Breast epithelium (tissue), 4 donors: ENCODE data around the gene COL23A1. TPM values are rescaled to one million over a fixed set of nuclear protein-coding genes. Genes with fewer than 3 reads are reported as not detected.

Experiments
- DNase-seq, 2 donors: peaks; one replicate each; pipeline ENCODE4 v3.0.0-alpha.2; 2019; ENCODE audit warnings: low spot score in 2 of 2
- H3K27ac ChIP-seq, 2 donors: fragments of 200-600 bp; sonication (generic) in 1 of 2; one replicate each; pipeline ENCODE4 v1.5.1; 2016 to 2019; ENCODE audit warnings: mild to moderate bottlenecking in 1 of 2
- H3K27me3 ChIP-seq, 2 donors: fragments of 200-600 bp; sonication (generic) in 1 of 2; one replicate each; pipeline versions ENCODE4 v1.5.1 to v1.6.0; 2017 to 2019; ENCODE audit warnings: control low read depth in 1 of 2, mild to moderate bottlenecking in 1 of 2
- H3K36me3 ChIP-seq: fragments of 200-600 bp; one replicate; pipeline ENCODE4 v1.5.1; 2019
- H3K4me1 ChIP-seq, 2 donors: fragments of 200-600 bp; sonication (generic); one replicate each; pipeline ENCODE4 v1.5.1; 2016 to 2019; ENCODE audit warnings: control low read depth in 1 of 2
- H3K4me3 ChIP-seq, 3 donors: fragments of 200-600 bp; sonication (generic); 1 replicate in 2 of 3; 2 replicates in 1 of 3; pipeline ENCODE4 v1.5.1; 2016 to 2019; ENCODE audit warnings: mild to moderate bottlenecking in 3 of 3, moderate library complexity in 2 of 3
- H3K9me3 ChIP-seq, 2 donors: fragments of 200-600 bp; sonication (generic) in 1 of 2; one replicate each; pipeline ENCODE4 v1.5.1; 2016 to 2019; ENCODE audit warnings: control low read depth in 1 of 2
- CTCF ChIP-seq, 3 donors: fragments of 450-650 bp; IDR thresholded peaks; one replicate each; pipeline ENCODE4 v1.5.1; 2016 to 2017; ENCODE audit warnings: antibody characterized with exemption in 3 of 3, mild to moderate bottlenecking in 3 of 3, moderate library complexity in 3 of 3
- POLR2A ChIP-seq: fragments of 450-650 bp; IDR thresholded peaks from one replicate; pipeline ENCODE4 v1.6.1; 2016; ENCODE audit warnings: antibody characterized with exemption, mild to moderate bottlenecking, moderate library complexity
- POLR2AphosphoS5 ChIP-seq, 3 donors: sonication (generic); formaldehyde crosslinking; IDR thresholded peaks; one replicate each; pipeline ENCODE4 v1.6.1; 2017; ENCODE audit warnings: antibody characterized with exemption in 3 of 3
- intact Hi-C: fragments of 100-400 bp; cut with DNase I; formaldehyde crosslinking; loops from one replicate; pipeline ENCODE4 v1.15.1; 2023; ENCODE audit warnings: low total_unique reads
- total RNA-seq, 3 donors: library from RNA; depleted of rRNA; stranded (reverse); fragments of >200 nt; gene quantifications; one replicate each; pipeline ENCODE4 v1.1.0, GENCODE V29; 2016

COL23A1 gene
- total RNA-seq, 3 donors from 2014 or later = 0.32 to 3.3 (median 2.6) TPM

- no peaks in the 10 kb centered on the region for H3K36me3 ChIP-seq
- no peaks in the 10 kb centered on the region for H3K4me1 ChIP-seq
- no peak overlapping the region for H3K4me3 ChIP-seq
- TF ChIP-seq POLR2A (no peak), POLR2AphosphoS5 (IDR thresholded peaks at IDR 0.05) (no peak), CTCF (IDR thresholded peaks at IDR 0.05) (no peak)
- no peak for DNase-seq
- intact Hi-C loops = no loop called here
- H3K27me3 ChIP-seq = peaks cover 0 to 5% of the 10 kb centered on the region in 2 donors
- H3K27ac ChIP-seq = no peak overlapping the region
- H3K9me3 ChIP-seq = no peaks in the 10 kb centered on the region
Observed at GRCh38 chr5:178327931-178328711, 262.1 kb downstream of the COL23A1 start.

GRCh38 chr5:178327446-178327845, 262.7 kb downstream of the COL23A1 start:
- intact Hi-C loops = no loop called here
- no peak overlapping the region for H3K4me3 ChIP-seq
- H3K36me3 ChIP-seq = no peaks in the 10 kb centered on the region
- no peak overlapping the region for H3K27ac ChIP-seq
- peaks cover 0 to 7% of the 10 kb centered on the region in 2 donors for H3K27me3 ChIP-seq
- H3K4me1 ChIP-seq = no peaks in the 10 kb centered on the region
- H3K9me3 ChIP-seq = no peaks in the 10 kb centered on the region
- TF ChIP-seq POLR2A = no peak
- TF ChIP-seq POLR2AphosphoS5 (IDR thresholded peaks at IDR 0.05) = no peak
- TF ChIP-seq CTCF (IDR thresholded peaks at IDR 0.05) = no peak
- DNase-seq = no peak

- H3K9me3 ChIP-seq = no peaks in the 10 kb centered on the region
- intact Hi-C loops = no loop called here
- peaks cover 0 to 7% of the 10 kb centered on the region in 2 donors for H3K27me3 ChIP-seq
- TF ChIP-seq POLR2A (no peak), CTCF (IDR thresholded peaks at IDR 0.05) (no peak), POLR2AphosphoS5 (IDR thresholded peaks at IDR 0.05) (no peak)
- H3K36me3 ChIP-seq = no peaks in the 10 kb centered on the region
- no peak overlapping the region for H3K27ac ChIP-seq
- H3K4me1 ChIP-seq = no peaks in the 10 kb centered on the region
- DNase-seq = no peak
- H3K4me3 ChIP-seq = no peak overlapping the region
Observed at GRCh38 chr5:178326374-178326715, 263.8 kb downstream of the COL23A1 start.

GRCh38 chr5:178325679-178326373, 264.4 kb downstream of the COL23A1 start:
- H3K4me3 ChIP-seq = no peak overlapping the region
- H3K4me1 ChIP-seq = no peaks in the 10 kb centered on the region
- no peaks in the 10 kb centered on the region for H3K9me3 ChIP-seq
- DNase-seq = no peak
- no peaks in the 10 kb centered on the region for H3K36me3 ChIP-seq
- H3K27ac ChIP-seq = no peak overlapping the region
- intact Hi-C loops = no loop called here
- peaks cover 0 to 7% of the 10 kb centered on the region in 2 donors for H3K27me3 ChIP-seq
- TF ChIP-seq CTCF (IDR thresholded peaks at IDR 0.05) (no peak), POLR2AphosphoS5 (IDR thresholded peaks at IDR 0.05) (no peak), POLR2A (no peak)

GRCh38 chr5:178325311-178325678, 264.9 kb downstream of the COL23A1 start:
- Histone ChIP-seq H3K9me3 (no peaks in the 10 kb centered on the region), H3K36me3 (no peaks in the 10 kb centered on the region), H3K27me3 (peaks cover 0 to 7% of the 10 kb centered on the region in 2 donors), H3K4me3 (no peak overlapping the region), H3K4me1 (no peaks in the 10 kb centered on the region), H3K27ac (no peak overlapping the region)
- TF ChIP-seq CTCF (IDR thresholded peaks at IDR 0.05) (no peak), POLR2A (no peak), POLR2AphosphoS5 (IDR thresholded peaks at IDR 0.05) (no peak)
- intact Hi-C loops = no loop called here
- DNase-seq = no peak
